HepG2 (cell line): Measurements from ENCODE around the gene SH3BP2. TPM values are rescaled to one million over a fixed set of nuclear protein-coding genes. Genes with fewer than 3 reads are reported as not detected.

Experiments used
- ATAD3A ChIP-seq: sonication (generic); formaldehyde crosslinking; IDR thresholded peaks from 2 replicates; pipeline ENCODE4 v1.4.0; 2020; ENCODE audit warnings: missing genetic modification reagents
- BCL6 ChIP-seq: IDR thresholded peaks from 2 replicates; pipeline ENCODE4 v1.6.1; 2016; ENCODE audit warnings: missing genetic modification reagents, missing compliant biosample characterization
- EEA1 ChIP-seq: sonication (generic); formaldehyde crosslinking; IDR thresholded peaks from 2 replicates; pipeline ENCODE4 v1.5.1; 2020; ENCODE audit warnings: mild to moderate bottlenecking, missing genetic modification reagents, borderline replicate concordance
- KDM5B ChIP-seq: sonication (generic); formaldehyde crosslinking; IDR thresholded peaks from 2 replicates; pipeline ENCODE4 v1.4.0; 2020; ENCODE audit warnings: missing genetic modification reagents, mild to moderate bottlenecking, borderline replicate concordance
- KMT2B ChIP-seq: IDR thresholded peaks from 2 replicates; pipeline ENCODE4 v1.6.1; 2016; ENCODE audit warnings: missing genetic modification reagents, missing compliant biosample characterization
- TRIM24 ChIP-seq: sonication (generic); formaldehyde crosslinking; IDR thresholded peaks from 2 replicates; pipeline ENCODE4 v1.8.0; 2022; ENCODE audit warnings: mild to moderate bottlenecking, missing genetic modification reagents
- ZNF142 ChIP-seq: sonication (generic); formaldehyde crosslinking; IDR thresholded peaks from 2 replicates; pipeline ENCODE4 v1.4.0; 2020; ENCODE audit warnings: missing genetic modification reagents
- ZNF253 ChIP-seq: sonication (generic); formaldehyde crosslinking; IDR thresholded peaks from 2 replicates; pipeline ENCODE4 v1.8.0; 2022; ENCODE audit warnings: mild to moderate bottlenecking, missing genetic modification reagents, borderline replicate concordance
- ZNF3 ChIP-seq: IDR thresholded peaks from 2 replicates; pipeline ENCODE4 v1.7.0; 2017; ENCODE audit warnings: inconsistent platforms
- ZNF724P ChIP-seq: sonication (generic); formaldehyde crosslinking; IDR thresholded peaks from 2 replicates; pipeline ENCODE4 v1.8.0; 2022; ENCODE audit warnings: missing genetic modification reagents, borderline replicate concordance
- ZNF782 ChIP-seq: sonication (generic); formaldehyde crosslinking; IDR thresholded peaks from 2 replicates; pipeline ENCODE4 v1.4.0; 2020; ENCODE audit warnings: missing genetic modification reagents, mild to moderate bottlenecking, borderline replicate concordance
- ZNF883 ChIP-seq: sonication (generic); formaldehyde crosslinking; IDR thresholded peaks from 2 replicates; pipeline ENCODE4 v1.5.1; 2020; ENCODE audit warnings: mild to moderate bottlenecking, missing genetic modification reagents; ENCODE audit errors: not compliant biosample characterization
- polyA plus RNA-seq, 8 experiments: library from polyadenylated mRNA; depleted of rRNA in 3 of 8; stranded (reverse) in 7 of 8; unstranded in 1 of 8; fragments of >200 nt; fragmentation: Illumina TruSeq in 4 of 8; extraction: Trizol in 4 of 8; gene quantifications; 2 replicates each; pipeline versions ENCODE4 v1.2.1 to v1.2.3, GENCODE V29; 2011 to 2016; ENCODE audit warnings: low read depth in 4 of 8, missing spikeins in 1 of 8, mixed read lengths in 1 of 8; ENCODE audit not compliant: insufficient read depth in 1 of 8
- total RNA-seq, 5 experiments: library from RNA; depleted of rRNA; stranded (reverse); fragments of >200 nt; fragmentation: Illumina TruSeq; extraction: Trizol; gene quantifications; 2 replicates each; pipeline ENCODE4 v1.2.3, GENCODE V29; 2016; ENCODE audit warnings: low read depth in 1 of 5
- TF ChIP-seq, protein P1 (sequence below): sonication (generic); formaldehyde crosslinking; conservative IDR thresholded peaks from 2 replicates; pipeline ENCODE4 v1.4.0; 2020; ENCODE audit warnings: mild to moderate bottlenecking, missing genetic modification reagents, moderate library complexity
- TF ChIP-seq, protein P2 (sequence below): sonication (generic); formaldehyde crosslinking; conservative IDR thresholded peaks from 2 replicates; pipeline ENCODE4 v1.4.0; 2020; ENCODE audit warnings: missing genetic modification reagents
- TF ChIP-seq, protein P3 (sequence below): sonication (generic); formaldehyde crosslinking; IDR thresholded peaks from 2 replicates; pipeline ENCODE4 v1.8.0; 2022; ENCODE audit warnings: missing genetic modification reagents, low read depth, mild to moderate bottlenecking, borderline replicate concordance

The SH3BP2 gene
- total and polyA plus RNA-seq, 2 of the 13 experiments (the other 11 are each of a cell fraction or from before 2014, with no cell fraction given), result 16.9 to 34.5 TPM

DNA sequence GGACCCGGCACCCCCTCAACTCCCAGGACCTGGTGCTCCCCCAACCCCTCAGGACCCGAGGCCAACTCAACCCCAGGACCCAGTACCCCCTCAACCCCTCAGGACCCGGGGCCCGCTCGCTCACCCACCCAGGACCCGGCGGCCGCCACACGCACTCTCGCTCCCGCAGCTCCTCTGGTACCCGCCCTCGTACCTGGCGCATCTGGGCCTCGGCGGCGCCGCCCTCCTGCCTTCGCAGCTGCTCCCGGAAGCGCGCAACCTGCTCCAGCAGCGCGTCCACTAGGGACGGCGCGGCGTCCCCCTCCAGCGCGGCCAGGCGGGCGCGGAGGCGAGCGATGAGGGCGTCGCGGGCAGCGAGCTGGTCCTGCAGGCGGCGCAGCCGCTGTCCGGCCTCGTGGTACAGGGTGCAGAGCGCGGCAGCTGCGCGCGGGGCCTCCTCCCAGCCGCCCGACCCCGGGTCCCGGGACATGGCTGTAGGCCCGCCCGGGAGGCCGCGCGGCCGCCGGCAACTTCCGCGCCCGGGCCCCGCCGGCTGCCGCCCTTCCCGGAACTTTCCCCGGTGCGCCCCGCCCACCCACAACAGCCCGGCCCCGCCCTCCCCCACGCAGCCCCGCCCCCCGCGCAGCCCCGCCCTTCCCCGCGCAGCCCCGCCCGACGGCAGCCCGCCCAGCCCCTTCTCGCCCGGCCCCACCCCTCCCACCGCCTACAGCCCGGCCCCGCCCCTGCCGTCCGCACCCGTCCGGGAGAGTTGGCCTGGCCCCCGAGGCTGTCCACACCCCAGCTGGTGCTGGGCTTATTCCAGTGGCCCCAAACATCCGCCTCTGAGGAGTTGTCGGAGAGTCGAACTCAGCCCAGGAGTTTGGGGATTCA, 36.8 kb upstream of the SH3BP2 start, which contains the start of gene TNIP2 (continued):
- TF ChIP-seq ZNF142 (CRISPR knock-in tag) (peak; percentile 84), TRIM24 (CRISPR knock-in tag) (no peak), ZNF782 (no peak), KDM5B (CRISPR knock-in tag) (peak; percentile 58; the same call in 1 of the 2 replicates), ZNF883 (peak; percentile 82), ZNF253 (CRISPR knock-in tag) (0 out of 2 replicates have a peak, but pooled peaks have one; percentile 30), BCL6 (no peak), EEA1 (CRISPR knock-in tag) (peak; percentile 80; the same call in 1 of the 2 replicates), ZNF3 (CRISPR knock-in tag) (no peak), ATAD3A (no peak), KMT2B (CRISPR knock-in tag) (no peak), ZNF724P (CRISPR knock-in tag) (no peak; the same call in 1 of the 2 replicates)
- TF ChIP-seq, protein P1, sequence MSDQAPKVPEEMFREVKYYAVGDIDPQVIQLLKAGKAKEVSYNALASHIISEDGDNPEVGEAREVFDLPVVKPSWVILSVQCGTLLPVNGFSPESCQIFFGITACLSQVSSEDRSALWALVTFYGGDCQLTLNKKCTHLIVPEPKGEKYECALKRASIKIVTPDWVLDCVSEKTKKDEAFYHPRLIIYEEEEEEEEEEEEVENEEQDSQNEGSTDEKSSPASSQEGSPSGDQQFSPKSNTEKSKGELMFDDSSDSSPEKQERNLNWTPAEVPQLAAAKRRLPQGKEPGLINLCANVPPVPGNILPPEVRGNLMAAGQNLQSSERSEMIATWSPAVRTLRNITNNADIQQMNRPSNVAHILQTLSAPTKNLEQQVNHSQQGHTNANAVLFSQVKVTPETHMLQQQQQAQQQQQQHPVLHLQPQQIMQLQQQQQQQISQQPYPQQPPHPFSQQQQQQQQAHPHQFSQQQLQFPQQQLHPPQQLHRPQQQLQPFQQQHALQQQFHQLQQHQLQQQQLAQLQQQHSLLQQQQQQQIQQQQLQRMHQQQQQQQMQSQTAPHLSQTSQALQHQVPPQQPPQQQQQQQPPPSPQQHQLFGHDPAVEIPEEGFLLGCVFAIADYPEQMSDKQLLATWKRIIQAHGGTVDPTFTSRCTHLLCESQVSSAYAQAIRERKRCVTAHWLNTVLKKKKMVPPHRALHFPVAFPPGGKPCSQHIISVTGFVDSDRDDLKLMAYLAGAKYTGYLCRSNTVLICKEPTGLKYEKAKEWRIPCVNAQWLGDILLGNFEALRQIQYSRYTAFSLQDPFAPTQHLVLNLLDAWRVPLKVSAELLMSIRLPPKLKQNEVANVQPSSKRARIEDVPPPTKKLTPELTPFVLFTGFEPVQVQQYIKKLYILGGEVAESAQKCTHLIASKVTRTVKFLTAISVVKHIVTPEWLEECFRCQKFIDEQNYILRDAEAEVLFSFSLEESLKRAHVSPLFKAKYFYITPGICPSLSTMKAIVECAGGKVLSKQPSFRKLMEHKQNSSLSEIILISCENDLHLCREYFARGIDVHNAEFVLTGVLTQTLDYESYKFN (CRISPR knock-in tag), result no peak; the same call in 1 of the 2 replicates
- TF ChIP-seq, protein P2, sequence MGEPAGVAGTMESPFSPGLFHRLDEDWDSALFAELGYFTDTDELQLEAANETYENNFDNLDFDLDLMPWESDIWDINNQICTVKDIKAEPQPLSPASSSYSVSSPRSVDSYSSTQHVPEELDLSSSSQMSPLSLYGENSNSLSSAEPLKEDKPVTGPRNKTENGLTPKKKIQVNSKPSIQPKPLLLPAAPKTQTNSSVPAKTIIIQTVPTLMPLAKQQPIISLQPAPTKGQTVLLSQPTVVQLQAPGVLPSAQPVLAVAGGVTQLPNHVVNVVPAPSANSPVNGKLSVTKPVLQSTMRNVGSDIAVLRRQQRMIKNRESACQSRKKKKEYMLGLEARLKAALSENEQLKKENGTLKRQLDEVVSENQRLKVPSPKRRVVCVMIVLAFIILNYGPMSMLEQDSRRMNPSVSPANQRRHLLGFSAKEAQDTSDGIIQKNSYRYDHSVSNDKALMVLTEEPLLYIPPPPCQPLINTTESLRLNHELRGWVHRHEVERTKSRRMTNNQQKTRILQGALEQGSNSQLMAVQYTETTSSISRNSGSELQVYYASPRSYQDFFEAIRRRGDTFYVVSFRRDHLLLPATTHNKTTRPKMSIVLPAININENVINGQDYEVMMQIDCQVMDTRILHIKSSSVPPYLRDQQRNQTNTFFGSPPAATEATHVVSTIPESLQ (CRISPR knock-in tag), result no peak
- TF ChIP-seq, protein P3, sequence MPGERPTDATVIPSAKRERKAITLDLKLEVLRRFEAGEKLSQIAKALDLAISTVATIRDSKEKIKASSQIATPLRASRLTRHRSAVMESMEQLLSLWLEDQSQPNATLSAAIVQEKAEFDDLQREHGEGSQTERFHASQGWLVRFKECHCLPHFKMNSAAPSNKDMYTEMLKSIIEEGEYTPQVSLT (CRISPR knock-in tag), result no peak
